ENCODE results near the gene CFAP43.

GRCh38 chr10:104170610-104171254 lies 61.4 kb downstream of the CFAP43 start:
- no peak for TF ChIP-seq EZH2 (IDR thresholded peaks at IDR 0.05)
- TF ChIP-seq POLR2AphosphoS5 (IDR thresholded peaks at IDR 0.05; ENCODE audit: borderline replicate concordance, low read depth, low read length) = no peak
